ENCODE measurements around the gene PPP2R5C.
A peak's percentile ranks its signal among the peaks of the same experiment; 100 is the strongest.
"Not testable (repeated sequence)": the region's sequence is repeated elsewhere in the genome, so short reads cannot be mapped to it uniquely, and the experiment has no call there.

PPP2R5C gene

DNA sequence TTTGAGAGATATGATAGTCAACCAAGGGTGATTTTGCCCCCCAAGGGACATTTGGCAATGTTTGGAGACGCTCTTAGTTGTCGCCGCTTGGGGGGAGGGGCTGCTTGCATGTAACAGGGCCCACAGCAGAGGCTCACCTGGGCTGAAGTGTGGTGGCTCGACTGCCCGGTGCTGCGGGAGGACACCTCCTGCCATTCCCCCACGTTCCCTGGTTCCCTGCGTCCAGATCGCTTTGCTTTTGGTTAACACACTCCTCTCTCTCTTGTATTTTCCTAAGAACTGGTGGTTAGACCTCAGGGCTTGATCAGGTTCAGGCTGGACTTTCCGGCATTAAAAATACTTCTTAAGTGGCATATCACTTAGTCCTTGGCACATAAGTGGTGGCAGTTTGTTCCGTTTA lies 18.9 kb downstream of the PPP2R5C start:
- no peak for DNase-seq (ENCODE audit: low read depth in 2 of 2, low spot score in 1 of 2)

DNA sequence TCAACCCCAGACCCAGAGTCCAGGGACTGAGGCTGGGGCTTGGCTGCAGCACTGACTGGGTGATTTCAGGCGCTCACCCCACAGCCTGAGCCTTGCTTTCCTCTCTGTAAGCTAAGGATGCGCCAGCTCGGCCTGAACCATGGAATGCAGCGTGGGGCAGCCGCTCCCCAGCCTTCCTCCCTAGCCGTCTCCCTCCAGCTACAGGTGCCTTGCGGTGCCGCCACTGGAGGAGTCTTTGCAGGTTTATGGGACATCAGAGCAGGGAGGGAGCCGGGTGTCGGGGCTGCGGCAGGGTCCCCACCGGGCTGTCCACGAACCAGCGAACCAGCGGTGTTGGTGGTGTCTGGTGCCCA lies 19.4 kb downstream of the PPP2R5C start:
- DNase-seq (ENCODE audit: low read depth in 2 of 2, low spot score in 1 of 2): no peak

GRCh38 chr14:101781240-101782061 lies 19.9 kb downstream of the PPP2R5C start:
- DNase-seq (ENCODE audit: low read depth in 2 of 2, low spot score in 1 of 2): no peak

DNA sequence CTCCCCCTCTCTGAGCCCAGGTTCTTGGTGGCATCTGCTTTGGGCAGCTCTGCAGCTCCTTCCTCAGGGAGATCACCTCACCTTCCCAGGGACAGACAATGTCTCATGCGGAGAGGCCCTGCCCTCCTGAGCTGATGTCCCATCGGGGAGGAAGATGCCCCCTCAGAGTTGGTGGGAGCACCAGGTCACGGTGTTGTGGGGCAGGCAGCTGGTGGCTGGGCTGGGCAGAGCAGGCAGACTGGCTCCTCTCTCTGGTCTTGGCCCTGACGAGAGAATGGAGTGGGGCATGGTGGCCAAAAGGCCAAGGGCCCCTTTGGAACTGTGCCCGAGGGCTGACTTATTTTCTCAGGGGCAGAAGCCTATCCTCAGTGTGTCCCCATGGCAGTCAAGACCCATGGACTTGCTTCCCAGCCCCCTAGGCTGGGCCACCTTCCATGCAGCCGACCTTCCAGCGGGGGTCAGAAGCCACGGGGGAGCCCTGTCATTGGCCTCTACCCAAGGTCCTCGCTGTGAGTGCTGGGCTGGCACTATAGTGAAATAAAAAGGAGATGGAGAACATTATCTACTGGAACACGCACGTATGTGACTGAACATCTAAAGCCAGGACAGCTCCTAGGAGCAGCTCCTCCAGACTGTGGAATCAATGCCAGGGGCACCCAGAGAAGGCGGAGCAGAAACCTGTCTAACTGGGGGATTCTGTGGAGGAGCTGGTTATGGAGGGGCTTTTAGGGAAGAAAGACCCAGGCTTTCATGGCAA lies 21.9 kb downstream of the PPP2R5C start:
- no peak for DNase-seq (ENCODE audit: low read depth in 2 of 2, low spot score in 1 of 2)

DNA sequence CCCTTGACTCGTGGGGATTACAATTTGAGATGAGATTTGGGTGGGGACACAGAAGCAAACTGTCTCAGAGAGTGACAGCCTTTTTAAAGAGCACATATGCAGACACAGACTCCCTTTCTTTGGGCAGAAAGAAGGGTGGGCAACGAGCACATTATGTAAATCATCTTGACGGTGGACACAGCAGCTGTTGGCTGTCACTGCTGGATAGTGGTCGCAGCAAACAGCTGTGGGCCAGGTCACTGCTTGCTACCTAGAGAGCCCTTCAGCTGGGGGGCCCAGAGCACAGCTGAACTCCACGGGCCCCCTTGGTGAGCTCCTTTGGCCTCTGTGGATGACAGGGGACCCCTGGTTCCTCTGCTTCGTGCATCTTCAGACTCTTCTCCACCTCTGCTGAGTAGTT lies 23.1 kb downstream of the PPP2R5C start:
- no peak for DNase-seq (ENCODE audit: low read depth in 2 of 2, low spot score in 1 of 2)

GRCh38 chr14:101788016-101788635 lies 26.6 kb downstream of the PPP2R5C start:
- DNase-seq (ENCODE audit: low read depth in 2 of 2, low spot score in 1 of 2): no peak

DNA sequence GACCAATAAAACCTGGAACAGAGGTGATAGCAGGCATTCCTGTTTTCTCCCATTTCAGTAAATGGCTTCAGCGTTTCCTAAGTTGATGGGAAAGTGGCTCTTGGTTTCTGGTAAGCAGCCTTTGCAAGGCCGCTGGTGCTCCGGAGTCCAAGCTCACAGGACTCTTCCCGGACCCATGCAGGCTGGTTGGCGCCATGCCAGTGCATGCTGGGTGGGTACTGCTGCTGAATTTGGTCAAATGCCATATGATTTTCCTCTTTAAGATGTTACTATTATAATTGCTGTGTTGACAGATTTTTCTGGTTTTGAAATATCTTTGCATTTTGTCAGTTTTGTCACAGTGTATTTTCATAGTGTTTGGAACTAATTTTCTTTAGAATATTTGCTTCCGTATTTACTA lies 27.7 kb downstream of the PPP2R5C start:
- DNase-seq (ENCODE audit: low read depth in 2 of 2, low spot score in 1 of 2): no peak

- DNase-seq (ENCODE audit: low read depth in 2 of 2, low spot score in 1 of 2): no peak
Measured at GRCh38 chr14:101790232-101790631, 28.7 kb downstream of the PPP2R5C start.

- no peak for DNase-seq (ENCODE audit: low read depth in 2 of 2, low spot score in 1 of 2)
Measured at GRCh38 chr14:101791919-101792572, 30.5 kb downstream of the PPP2R5C start.

GRCh38 chr14:101796016-101796415 lies 34.5 kb downstream of the PPP2R5C start:
- no peak for DNase-seq (ENCODE audit: low read depth in 2 of 2, low spot score in 1 of 2)

DNA sequence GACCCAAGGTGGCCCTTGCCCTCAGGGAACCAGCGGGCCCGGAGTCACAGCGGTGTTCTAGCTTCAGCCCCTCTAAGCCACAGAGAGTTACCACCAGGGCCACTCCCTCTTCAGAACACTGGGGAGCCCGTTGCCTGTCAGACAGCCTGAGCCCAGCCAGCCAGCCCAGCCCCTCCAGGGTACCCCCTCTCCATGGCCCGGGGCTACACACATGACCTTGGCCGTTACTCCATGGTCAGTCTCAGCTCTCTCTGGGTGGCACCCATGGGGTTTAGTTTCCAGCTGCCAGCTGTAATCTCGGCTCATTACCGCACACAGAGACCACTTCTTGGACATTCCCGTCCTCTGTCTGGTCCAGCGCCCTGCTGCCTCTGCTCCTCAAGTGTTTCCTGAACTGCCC lies 35.0 kb downstream of the PPP2R5C start:
- no peak for DNase-seq (ENCODE audit: low read depth in 2 of 2, low spot score in 1 of 2)

- no peak for DNase-seq (ENCODE audit: low read depth in 2 of 2, low spot score in 1 of 2)
Measured at GRCh38 chr14:101797856-101798255, 36.3 kb downstream of the PPP2R5C start.

DNA sequence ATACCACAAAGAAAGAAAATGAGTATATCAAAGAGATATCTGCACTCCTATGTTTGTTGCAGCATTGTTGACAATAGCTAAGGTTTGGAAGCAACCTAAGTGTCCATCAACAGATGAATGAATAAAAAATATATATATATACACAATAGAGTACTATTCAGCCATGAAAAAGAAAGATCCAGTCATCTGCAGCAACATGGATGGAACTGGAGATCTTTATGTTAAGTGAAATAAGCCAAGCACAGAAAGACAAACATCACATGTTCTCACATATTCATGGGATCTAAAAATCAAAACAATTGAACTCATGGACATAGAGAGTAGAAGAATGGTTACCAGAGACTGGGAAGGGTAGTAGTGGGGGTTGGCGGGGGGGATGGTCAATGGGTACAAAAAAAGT lies 42.9 kb downstream of the PPP2R5C start:
- not testable (repeated sequence) for DNase-seq (ENCODE audit: low read depth in 2 of 2, low spot score in 1 of 2)

GRCh38 chr14:101806252-101806651 lies 44.7 kb downstream of the PPP2R5C start:
- not testable (repeated sequence) for DNase-seq (ENCODE audit: low read depth in 2 of 2, low spot score in 1 of 2)

- DNase-seq (ENCODE audit: low read depth in 2 of 2, low spot score in 1 of 2): no peak
Measured at GRCh38 chr14:101808020-101808641, 46.6 kb downstream of the PPP2R5C start.

GRCh38 chr14:101808894-101809670 lies 47.6 kb downstream of the PPP2R5C start:
- no peak for DNase-seq (ENCODE audit: low read depth in 2 of 2, low spot score in 1 of 2)

DNA sequence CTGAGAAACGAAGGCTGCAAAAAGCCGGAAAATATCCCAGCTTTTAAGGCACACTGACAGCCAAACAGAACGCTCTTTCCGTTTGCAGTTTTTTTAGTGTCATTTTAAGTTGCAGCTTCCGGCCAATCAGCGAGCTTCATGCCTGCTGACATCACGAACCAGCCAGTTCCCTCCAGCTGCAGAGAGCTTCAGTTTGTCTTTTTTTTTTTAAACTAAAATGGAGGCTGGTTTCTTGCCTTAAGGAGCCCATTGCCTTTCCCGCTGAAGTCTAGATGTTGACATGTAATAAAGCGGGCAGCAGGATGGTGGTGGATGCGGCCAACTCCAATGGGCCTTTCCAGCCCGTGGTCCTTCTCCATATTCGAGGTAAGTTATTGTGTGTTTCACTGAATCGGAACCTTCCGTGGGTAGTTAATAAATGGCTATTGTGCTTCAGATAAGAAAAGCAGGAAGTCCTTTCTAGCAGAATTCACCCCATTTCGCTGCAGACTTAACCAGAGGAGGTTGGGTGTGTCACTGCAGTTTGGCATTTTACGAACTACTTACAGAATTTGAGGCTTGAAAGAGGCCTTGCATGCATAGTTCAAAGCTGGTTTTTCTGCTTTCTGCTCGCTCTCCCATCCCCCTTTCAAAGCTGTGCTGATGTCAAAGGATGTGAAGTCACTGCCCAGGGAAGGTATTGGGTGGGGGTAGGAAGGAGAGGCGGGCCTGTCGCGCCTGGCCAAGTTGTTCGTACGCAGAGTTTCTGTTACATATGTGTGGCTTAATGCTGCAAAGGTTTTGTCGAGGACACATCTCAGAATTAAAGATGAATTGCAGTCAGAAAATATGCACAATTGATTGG lies 48.4 kb downstream of the PPP2R5C start:
- DNase-seq (ENCODE audit: low read depth in 2 of 2, low spot score in 1 of 2): peak in 1 of 2 donors; percentile 68

DNA sequence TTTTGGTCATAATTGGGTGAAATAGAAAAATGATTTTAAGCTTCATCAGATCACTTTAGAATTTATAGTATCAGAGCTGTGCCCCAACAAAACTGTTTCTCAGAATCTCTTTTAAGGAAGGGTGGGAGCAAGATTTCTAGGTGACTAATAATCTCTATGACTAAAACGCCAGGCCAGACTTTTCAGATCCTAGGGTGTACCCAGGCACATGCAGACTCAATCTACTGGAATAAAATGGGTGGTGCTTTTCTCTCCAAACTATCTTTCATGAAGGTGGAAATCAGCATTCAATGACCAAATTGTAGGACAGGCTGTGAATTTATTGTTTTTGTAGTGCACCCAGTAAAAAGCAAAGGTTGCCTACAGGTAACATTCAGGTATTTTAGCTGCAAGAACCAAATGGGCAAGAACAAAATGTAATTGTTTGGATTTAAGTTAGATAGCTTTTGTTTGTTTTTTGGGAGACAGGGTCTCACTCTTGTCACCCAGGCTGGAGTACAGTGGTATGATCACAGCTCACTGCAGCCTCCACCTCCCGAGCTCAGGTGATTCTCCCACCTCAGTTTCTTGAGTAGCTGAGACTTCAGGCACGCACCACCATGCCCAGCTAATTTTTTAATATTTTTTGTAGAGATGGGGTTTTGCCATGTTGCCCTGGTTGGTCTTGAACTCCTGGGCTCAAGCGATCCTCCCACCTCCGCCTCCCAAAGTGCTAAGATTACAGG lies 49.5 kb downstream of the PPP2R5C start:
- no peak for DNase-seq (ENCODE audit: low read depth in 2 of 2, low spot score in 1 of 2)

- no peak for DNase-seq (ENCODE audit: low read depth in 2 of 2, low spot score in 1 of 2)
Measured at GRCh38 chr14:101812071-101812470, 50.6 kb downstream of the PPP2R5C start.
